ENCODE results near the gene LTBP3.
A peak's percentile ranks its signal among the peaks of the same experiment; 100 is the strongest.

Gene LTBP3

GRCh38 chr11:65506290-65506771 is 51.8 kb downstream of the LTBP3 start:
- ATAC-seq: no peak
- H3K27ac Mint-ChIP-seq: no peak overlapping the region
- H3K4me1 Mint-ChIP-seq: peaks cover 56% of the 10 kb centered on the region
- no peaks in the 10 kb centered on the region for H3K27me3 Mint-ChIP-seq
- no peak overlapping the region for H3K4me3 Mint-ChIP-seq
- peaks cover 18% of the 10 kb centered on the region for H3K36me3 Mint-ChIP-seq
- H3K9me3 Mint-ChIP-seq: no peaks in the 10 kb centered on the region

GRCh38 chr11:65505466-65506289 is 52.5 kb downstream of the LTBP3 start:
- peaks cover 54% of the 10 kb centered on the region for H3K4me1 Mint-ChIP-seq
- H3K27ac Mint-ChIP-seq: no peak overlapping the region
- no peaks in the 10 kb centered on the region for H3K27me3 Mint-ChIP-seq
- no peak for ATAC-seq
- H3K4me3 Mint-ChIP-seq: no peak overlapping the region
- no peaks in the 10 kb centered on the region for H3K9me3 Mint-ChIP-seq
- H3K36me3 Mint-ChIP-seq: peaks cover 18% of the 10 kb centered on the region

GRCh38 chr11:65504674-65505465 is 53.3 kb downstream of the LTBP3 start:
- Mint-ChIP-seq H3K4me3 (no peak overlapping the region), H3K4me1 (peaks cover 49% of the 10 kb centered on the region), H3K36me3 (peaks cover 18% of the 10 kb centered on the region), H3K27ac (no peak overlapping the region), H3K9me3 (no peaks in the 10 kb centered on the region), H3K27me3 (no peaks in the 10 kb centered on the region)
- ATAC-seq: no peak

GRCh38 chr11:65503949-65504673 is 54.0 kb downstream of the LTBP3 start:
- Mint-ChIP-seq H3K9me3 (no peaks in the 10 kb centered on the region), H3K4me3 (no peak overlapping the region), H3K27me3 (no peaks in the 10 kb centered on the region), H3K27ac (no peak overlapping the region), H3K36me3 (peaks cover 18% of the 10 kb centered on the region), H3K4me1 (peaks cover 49% of the 10 kb centered on the region)
- ATAC-seq: no peak

- Mint-ChIP-seq H3K9me3 (no peaks in the 10 kb centered on the region), H3K36me3 (peaks cover 18% of the 10 kb centered on the region), H3K4me1 (peaks cover 49% of the 10 kb centered on the region), H3K27me3 (no peaks in the 10 kb centered on the region), H3K4me3 (no peak overlapping the region), H3K27ac (no peak overlapping the region)
- ATAC-seq: no peak
These were observed 54.7 kb downstream of the LTBP3 start for GRCh38 chr11:65503368-65503948.

GRCh38 chr11:65502555-65503367 is 55.4 kb downstream of the LTBP3 start:
- Mint-ChIP-seq H3K36me3 (peaks cover 18% of the 10 kb centered on the region), H3K4me3 (no peak overlapping the region), H3K4me1 (peaks cover 47% of the 10 kb centered on the region), H3K27ac (no peak overlapping the region), H3K9me3 (no peaks in the 10 kb centered on the region), H3K27me3 (no peaks in the 10 kb centered on the region)
- ATAC-seq: no peak

- H3K9me3 Mint-ChIP-seq: no peaks in the 10 kb centered on the region
- H3K36me3 Mint-ChIP-seq: peaks cover 18% of the 10 kb centered on the region
- H3K27me3 Mint-ChIP-seq: no peaks in the 10 kb centered on the region
- H3K4me1 Mint-ChIP-seq: peaks cover 43% of the 10 kb centered on the region
- ATAC-seq: no peak
- H3K27ac Mint-ChIP-seq: no peak overlapping the region
- no peak overlapping the region for H3K4me3 Mint-ChIP-seq
These were observed 55.9 kb downstream of the LTBP3 start for GRCh38 chr11:65502274-65502554.

- Mint-ChIP-seq H3K4me1 (peaks cover 43% of the 10 kb centered on the region), H3K36me3 (peaks cover 13% of the 10 kb centered on the region), H3K27me3 (no peaks in the 10 kb centered on the region), H3K9me3 (no peaks in the 10 kb centered on the region), H3K4me3 (no peak overlapping the region), H3K27ac (no peak overlapping the region)
- ATAC-seq: no peak
These were observed 56.5 kb downstream of the LTBP3 start for GRCh38 chr11:65501472-65502273.

- H3K27ac Mint-ChIP-seq: no peak overlapping the region
- no peaks in the 10 kb centered on the region for H3K27me3 Mint-ChIP-seq
- H3K4me3 Mint-ChIP-seq: no peak overlapping the region
- peaks cover 43% of the 10 kb centered on the region for H3K4me1 Mint-ChIP-seq
- peaks cover 8% of the 10 kb centered on the region for H3K36me3 Mint-ChIP-seq
- no peaks in the 10 kb centered on the region for H3K9me3 Mint-ChIP-seq
- ATAC-seq: no peak
These were observed 57.0 kb downstream of the LTBP3 start for GRCh38 chr11:65501186-65501471.

GRCh38 chr11:65500387-65501185 is 57.6 kb downstream of the LTBP3 start:
- Mint-ChIP-seq H3K27ac (no peak overlapping the region), H3K9me3 (no peaks in the 10 kb centered on the region), H3K4me3 (no peak overlapping the region), H3K4me1 (peaks cover 41% of the 10 kb centered on the region), H3K27me3 (no peaks in the 10 kb centered on the region), H3K36me3 (peaks cover 2% of the 10 kb centered on the region)
- no peak for ATAC-seq

- H3K4me3 Mint-ChIP-seq: no peak overlapping the region
- no peaks in the 10 kb centered on the region for H3K27me3 Mint-ChIP-seq
- ATAC-seq: no peak
- H3K4me1 Mint-ChIP-seq: peaks cover 37% of the 10 kb centered on the region
- no peaks in the 10 kb centered on the region for H3K9me3 Mint-ChIP-seq
- H3K27ac Mint-ChIP-seq: no peak overlapping the region
- no peaks in the 10 kb centered on the region for H3K36me3 Mint-ChIP-seq
These were observed 58.3 kb downstream of the LTBP3 start for GRCh38 chr11:65499713-65500386.

GRCh38 chr11:65498977-65499712 is 59.0 kb downstream of the LTBP3 start, which contains the start of gene MALAT1:
MALAT1 (plus strand) TSS chr11:65499045.
- Mint-ChIP-seq H3K27ac (no peak within 1 kb of the TSS), H3K4me3 (no peak within 1 kb of the TSS), H3K9me3 (no peaks in the 10 kb centered on the region), H3K36me3 (no peaks in the 10 kb centered on the region), H3K4me1 (peaks cover 37% of the 10 kb centered on the region), H3K27me3 (no peaks in the 10 kb centered on the region)
- ATAC-seq: peak; percentile 44

GRCh38 chr11:65498727-65498976 is 59.5 kb downstream of the LTBP3 start:
- H3K4me3 Mint-ChIP-seq: no peak overlapping the region
- no peaks in the 10 kb centered on the region for H3K27me3 Mint-ChIP-seq
- peaks cover 37% of the 10 kb centered on the region for H3K4me1 Mint-ChIP-seq
- no peak for ATAC-seq
- H3K27ac Mint-ChIP-seq: no peak overlapping the region
- no peaks in the 10 kb centered on the region for H3K36me3 Mint-ChIP-seq
- no peaks in the 10 kb centered on the region for H3K9me3 Mint-ChIP-seq
